HG03103 (cell line): ENCODE results near the gene REPS2.

ENCODE experiments used
- ATAC-seq: cut with Tn5 transposase; IDR thresholded peaks from one replicate; pipeline ENCODE4 v1.9.1; 2021; ENCODE audit warnings: low read depth; ENCODE audit not compliant: unreplicated experiment

Gene REPS2

DNA sequence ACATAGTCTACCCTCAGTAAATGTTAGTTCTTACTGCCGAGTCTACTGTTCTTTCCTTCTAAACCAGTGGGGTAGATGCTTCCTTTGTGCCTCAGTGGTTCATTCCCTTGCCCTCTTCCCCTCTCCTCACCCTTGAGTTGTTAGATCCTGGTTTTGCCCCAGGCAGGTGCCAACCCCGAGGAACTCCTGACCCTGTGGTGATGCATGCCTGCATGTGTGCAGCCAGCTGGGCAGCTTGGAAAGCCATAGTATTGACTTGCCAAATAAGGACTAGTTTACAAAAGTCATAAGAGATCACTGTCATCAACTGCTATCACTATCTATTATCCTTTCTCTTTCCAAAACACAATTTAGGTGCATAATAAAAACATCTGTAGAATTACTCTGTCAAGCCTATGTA, 50.9 kb downstream of the REPS2 start:
- no peak for ATAC-seq

GRCh38 chrX:16999275-16999674, 52.8 kb downstream of the REPS2 start:
- ATAC-seq, result no peak

DNA sequence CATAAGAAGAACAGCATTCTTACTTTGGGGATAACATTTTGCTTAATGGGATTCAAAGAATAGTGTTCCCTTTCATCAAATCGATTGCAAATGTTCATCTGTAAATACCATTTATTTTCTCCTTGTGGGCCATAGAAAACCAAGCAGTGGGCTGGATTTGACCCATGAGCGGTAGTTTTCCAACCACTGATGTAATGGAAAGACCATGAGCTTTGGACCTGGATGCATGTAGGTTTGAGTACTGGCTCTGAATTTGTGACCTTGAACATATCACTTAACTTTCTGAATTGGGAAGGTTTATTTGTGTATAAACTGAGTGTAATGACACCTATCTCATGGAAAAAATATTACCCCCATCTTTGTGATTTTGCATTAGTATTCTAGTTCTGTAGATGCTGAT, 54.3 kb downstream of the REPS2 start:
- no peak for ATAC-seq

DNA sequence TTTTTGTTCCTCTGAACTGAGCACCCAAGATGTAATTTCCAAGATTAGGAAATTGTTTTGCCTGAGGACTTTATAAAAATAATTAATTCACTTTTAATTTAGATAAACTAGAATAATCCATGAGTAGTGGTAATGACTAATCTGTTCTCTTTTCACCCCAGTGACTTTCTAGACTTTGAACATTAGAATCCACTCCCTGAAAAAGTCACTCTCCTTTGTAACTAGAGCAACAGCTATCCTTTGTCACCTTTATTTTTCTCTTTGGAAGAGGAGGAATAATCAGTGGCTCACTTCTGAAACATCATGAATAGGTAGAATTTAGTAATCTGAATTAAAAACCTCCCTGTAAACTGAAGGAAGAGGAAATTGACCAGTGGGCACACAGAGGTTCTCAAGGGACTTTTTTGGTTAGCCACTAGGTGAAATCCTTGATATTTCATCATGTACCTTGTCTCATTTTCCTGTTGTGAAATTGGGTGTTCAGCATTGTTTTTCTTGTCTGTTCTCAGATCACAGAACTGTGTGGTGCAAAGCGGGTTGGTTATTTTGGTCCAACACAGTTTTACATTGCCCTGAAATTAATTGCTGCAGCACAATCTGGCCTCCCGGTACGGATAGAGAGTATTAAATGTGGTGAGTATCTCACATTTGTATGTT, 59.4 kb downstream of the REPS2 start:
- ATAC-seq, result no peak

GRCh38 chrX:17007134-17007768, 60.8 kb downstream of the REPS2 start:
- no peak for ATAC-seq

GRCh38 chrX:17009856-17010625, 63.6 kb downstream of the REPS2 start:
- no peak for ATAC-seq

DNA sequence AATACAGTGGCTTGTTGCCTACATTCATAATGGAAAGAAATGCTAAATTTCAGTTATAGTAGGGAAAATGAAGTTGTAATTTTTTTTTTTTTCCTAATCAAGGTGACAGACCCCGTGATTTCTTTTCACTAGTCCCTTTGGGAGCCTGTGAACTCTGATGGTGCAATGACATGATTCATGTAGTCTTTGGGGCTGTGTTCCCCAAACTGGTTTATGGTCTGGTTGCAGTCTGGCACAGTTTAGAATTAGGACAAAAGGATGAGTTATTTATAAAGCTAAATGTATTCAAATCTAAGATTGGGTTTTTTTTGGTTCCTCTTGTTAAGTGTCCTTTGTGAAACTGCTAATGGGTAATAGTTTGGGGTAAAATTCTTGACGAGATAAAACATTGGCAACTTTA, 66.0 kb downstream of the REPS2 start:
- no peak for ATAC-seq

DNA sequence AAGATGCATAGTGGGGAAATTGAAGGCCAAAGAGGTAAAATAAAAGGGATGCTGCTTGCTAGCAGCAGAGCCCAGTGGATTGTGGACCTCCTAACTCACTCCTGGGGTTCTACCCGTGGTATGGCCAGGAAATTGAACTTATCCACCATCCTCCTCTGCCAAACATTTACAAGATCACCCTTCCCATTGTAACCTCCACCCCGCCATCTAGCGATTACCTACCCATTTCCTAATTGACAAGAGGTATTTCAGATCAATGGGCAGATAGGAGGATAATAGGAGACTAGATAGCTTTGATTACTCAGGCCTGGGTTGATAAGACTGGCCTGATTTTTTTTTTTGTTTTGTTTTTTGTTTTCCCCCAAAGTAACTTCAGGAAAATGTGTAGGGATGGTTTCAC, 67.8 kb downstream of the REPS2 start:
- ATAC-seq, result no peak

- ATAC-seq, result no peak
Measured at GRCh38 chrX:17017134-17017533, 70.7 kb downstream of the REPS2 start.

- ATAC-seq, result no peak
Measured at GRCh38 chrX:17020356-17020755, 73.9 kb downstream of the REPS2 start.

GRCh38 chrX:17020851-17021821, 74.7 kb downstream of the REPS2 start:
- ATAC-seq, result no peak

DNA sequence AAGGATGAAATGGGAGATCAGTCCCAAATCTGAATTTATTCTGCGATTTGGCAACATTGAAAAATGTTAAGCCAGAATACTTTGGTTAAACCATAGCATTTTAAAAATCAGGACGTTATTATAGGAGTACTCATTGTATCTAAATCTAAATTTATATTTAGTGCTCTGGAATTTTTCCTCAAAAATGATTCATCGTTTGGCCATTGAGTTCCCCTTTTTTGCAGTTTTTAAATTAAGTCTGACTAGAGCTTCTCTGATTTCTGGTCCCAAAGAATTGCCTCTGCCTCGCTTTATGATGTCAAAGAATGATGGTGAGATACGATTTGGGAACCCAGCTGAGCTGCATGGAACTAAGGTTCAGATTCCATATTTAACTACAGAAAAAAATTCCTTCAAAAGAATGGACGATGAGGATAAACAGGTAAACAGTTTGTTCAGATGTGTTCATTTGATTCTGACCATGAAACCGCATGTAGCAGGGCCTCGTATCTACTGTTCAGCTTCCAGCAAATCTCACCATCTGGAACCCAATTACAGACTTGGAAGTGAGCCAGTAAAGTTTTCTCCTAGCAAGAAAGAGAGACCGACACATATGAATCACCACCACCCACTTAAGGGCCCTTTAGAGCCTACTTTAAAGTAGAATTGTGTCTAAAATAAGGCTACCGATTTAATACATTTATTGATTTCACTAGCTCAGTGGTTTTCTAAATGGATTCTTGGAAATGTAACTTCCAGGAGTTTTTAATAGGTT, 75.6 kb downstream of the REPS2 start:
- no peak for ATAC-seq

DNA sequence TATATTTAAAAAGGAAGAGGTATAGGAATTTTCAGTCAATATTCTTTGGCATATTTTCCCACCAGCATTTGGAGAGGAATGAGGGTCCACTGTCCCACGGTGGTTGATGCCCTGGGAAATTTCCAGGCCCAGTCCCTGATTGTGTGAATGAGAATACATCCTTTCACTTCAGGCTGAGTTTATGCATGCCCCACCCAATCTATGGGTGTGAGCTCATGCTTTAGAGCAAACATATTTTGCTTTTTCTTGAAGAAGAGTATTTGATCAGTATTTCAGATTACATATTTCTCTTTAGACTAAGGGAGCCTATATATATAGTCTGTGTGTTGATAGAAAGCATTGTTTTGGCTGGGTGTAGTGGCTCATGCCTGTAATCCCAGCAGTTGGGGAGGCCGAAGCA, 77.2 kb downstream of the REPS2 start:
- no peak for ATAC-seq

- no peak for ATAC-seq
Measured at GRCh38 chrX:17024886-17025285, 78.4 kb downstream of the REPS2 start.

GRCh38 chrX:17025621-17026302, 79.3 kb downstream of the REPS2 start:
- ATAC-seq, result no peak

GRCh38 chrX:17027931-17028330, 81.5 kb downstream of the REPS2 start:
- ATAC-seq, result no peak

DNA sequence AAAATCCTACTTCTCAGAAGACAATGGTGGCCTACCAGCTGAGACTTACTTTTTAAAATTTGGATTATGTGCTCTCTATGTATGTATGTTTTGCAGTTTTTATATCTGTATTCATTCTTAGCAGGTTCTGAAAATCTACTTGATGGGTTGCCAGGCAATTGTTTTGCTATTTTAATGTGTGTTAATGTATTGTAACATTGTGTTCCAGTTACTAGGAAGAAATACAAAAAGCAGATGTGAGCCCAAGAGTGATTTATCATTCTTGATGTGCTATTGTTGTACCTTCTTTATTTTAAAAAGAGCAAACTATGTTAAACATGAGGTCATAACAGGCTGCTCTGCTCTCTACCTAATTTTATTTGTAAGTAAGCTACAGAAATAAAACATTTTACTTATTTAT, 81.9 kb downstream of the REPS2 start:
- no peak for ATAC-seq

GRCh38 chrX:17030092-17030491, 83.6 kb downstream of the REPS2 start:
- no peak for ATAC-seq

DNA sequence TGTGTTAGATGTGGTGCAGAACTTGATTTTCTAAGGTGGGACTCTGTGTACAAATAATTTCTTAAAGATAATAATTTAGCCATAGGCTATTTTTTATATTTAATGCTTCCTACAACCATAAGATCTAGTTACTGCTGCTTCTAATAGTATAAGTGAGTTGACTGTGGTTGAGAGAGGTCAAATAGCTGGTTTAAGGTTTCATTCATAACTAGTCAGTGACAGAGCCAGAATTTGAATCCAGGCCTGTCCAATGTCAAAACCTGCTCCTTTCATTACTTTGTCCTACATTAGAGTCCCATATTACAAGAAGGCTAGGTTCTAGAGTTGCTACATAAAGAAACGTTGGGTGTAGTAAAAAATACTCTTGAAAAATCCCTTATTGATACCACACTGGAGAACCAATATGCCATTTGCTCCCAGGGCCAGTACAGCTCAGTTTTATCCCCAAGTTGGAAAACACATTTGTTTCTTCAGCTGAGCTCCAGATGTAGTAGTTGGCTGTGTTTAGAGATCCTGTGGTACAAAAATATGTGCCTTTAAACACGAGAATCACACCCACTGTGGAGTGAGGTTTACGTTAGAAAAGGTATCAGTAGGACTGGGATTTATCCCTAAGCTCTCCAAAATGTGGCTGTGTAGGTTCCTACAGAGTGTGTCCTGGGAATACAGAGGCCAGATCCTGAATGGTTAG, 84.3 kb downstream of the REPS2 start:
- ATAC-seq, result no peak
